GM18502 (cell line): ENCODE measurements around the gene ZSCAN23.
"Not testable (repeated sequence)": the region's sequence is repeated elsewhere in the genome, so short reads cannot be mapped to it uniquely, and the experiment has no call there.

ENCODE experiments used
- ATAC-seq: cut with Tn5 transposase; IDR thresholded peaks from one replicate; pipeline ENCODE4 v1.9.1; 2021; ENCODE audit warnings: mild to moderate bottlenecking; ENCODE audit not compliant: unreplicated experiment, poor library complexity

ZSCAN23 gene

DNA sequence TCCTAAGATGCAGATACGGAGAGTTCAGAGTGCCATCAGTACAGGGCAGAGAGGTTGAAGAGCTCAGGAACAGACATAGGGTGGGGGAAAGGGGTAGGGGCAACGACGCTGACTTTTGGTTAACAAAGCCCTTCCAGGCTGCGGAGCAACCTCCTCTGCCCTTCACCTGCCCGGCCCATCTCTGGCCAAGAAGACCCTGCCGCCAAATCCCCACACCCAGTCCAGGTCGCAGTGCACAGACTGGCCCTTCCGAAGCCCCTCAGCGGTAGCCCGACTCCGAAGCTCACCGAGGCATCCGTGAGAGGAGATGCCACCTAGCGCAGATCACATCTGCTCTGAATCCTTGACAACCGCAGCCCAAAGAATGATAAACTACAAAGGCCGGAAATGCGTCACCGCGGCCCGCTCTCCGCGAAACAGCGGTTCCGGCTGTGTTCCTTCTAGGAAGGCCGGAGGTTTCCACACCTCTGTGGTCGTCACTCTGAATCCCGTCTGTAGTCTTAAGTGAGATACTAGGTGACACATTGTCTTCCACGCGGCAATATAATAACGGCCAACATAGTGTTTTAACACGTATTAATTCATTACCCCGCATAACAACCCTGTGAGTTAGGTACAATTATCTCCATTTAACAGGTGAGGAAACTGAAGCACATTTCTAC is at the start of gene ZSCAN23:
ZSCAN23 (minus strand) TSS at position 380 of the 662 bp plus-strand sequence. CDS start 7,225 bp downstream, outside the sequence.
- ATAC-seq: peak; percentile 97

GRCh38 chr6:28491984-28492317 is 48.7 kb upstream of the ZSCAN23 start:
- ATAC-seq: no peak

GRCh38 chr6:28490205-28490890 is 47.1 kb upstream of the ZSCAN23 start:
- no peak for ATAC-seq

DNA sequence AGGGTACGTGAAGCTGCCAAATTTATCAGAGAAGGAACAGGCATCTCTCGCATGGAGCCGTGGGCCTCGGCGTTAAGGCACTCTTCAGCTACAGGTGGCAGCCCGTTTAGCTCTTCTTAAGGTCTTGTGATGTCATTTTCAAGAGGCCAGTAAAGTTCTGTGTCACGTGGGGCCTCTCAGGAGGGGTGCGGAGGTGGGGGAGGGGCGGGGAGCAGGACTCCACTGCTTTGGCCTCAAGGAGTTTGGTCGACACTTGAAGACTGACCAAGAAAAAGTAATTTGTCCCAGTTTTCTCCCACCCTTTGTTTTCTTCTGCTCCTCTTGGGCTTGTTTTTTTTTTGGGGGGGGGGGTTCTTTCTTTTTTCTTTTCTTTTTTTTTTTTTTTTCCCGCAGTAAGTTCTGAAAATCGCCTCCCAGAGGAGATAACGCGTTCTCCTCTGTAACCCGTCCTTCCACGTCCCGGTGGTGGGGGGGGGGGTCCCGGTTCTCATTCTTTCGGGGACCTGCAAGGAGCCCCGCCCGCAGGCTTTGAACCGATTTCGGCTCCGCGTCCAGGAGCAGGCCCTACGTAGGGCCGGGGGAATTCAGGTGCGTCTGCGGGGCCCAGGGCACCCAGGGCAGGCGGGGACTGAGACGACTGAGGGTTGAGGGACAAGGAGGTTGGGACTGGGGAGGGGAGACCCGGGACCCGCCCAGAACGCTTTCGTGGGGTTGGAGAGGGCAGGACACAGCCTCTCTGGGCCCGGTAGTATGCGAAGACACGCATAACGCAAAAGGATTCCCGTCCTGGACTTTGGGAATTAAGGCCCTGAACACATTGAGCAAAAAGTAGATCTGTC is 46.3 kb upstream of the ZSCAN23 start:
- ATAC-seq: peak; percentile 55

DNA sequence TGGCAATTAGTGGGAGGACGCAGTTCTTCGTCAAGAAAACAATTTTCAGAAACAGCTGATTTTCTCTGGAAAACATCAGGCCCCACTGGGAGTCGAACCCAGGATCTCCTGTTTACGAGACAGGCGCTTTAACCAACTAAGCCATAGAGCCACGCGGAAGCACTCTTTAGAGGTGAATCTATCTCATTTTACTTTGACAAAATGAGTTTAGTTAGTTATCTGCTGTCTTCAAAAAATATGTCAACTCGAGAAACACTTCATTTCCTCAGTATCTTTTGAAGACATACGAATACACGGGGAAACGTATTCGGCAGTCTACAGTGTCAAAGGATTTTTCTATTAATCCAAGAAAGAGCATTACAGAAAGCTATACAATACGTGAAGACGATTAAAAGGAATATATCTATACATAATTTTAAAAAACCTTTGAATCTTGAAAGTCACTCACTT is 45.6 kb upstream of the ZSCAN23 start:
- no peak for ATAC-seq

DNA sequence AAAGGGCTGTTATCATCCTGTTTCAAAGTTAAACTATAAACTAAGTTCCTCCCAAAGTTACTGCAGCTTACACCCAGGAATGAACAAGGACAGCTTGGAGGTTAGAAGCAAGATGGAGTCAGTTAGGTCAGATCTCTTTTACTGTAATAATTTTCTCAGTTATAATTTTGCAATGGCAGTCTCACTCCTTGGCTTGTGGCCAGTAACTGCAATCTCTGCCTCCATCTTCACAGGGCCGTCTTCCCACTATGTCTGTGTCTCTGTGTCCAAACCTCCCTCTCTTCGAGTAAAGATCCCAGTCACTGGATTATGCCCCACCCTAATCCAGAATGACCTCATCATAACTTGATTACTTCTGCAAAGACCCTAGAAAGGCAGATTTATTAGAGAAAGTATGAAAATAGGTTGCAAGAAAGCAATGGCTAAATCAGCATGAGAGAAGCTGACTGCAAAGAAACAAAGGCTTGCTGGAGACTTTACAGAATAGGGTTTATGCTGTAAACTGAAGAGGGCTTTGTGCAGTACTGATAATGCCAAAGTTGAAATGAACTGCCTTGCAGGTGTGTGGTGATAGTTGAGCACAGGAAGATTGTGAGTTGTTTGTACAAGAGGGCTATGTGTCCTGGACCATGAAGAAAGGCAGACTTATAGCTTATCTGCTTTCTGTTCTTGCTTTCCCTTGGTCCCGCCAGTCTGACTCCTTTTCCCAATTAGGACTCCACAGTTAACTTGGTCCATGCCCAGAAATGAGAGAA is 43.9 kb upstream of the ZSCAN23 start:
- ATAC-seq: no peak

DNA sequence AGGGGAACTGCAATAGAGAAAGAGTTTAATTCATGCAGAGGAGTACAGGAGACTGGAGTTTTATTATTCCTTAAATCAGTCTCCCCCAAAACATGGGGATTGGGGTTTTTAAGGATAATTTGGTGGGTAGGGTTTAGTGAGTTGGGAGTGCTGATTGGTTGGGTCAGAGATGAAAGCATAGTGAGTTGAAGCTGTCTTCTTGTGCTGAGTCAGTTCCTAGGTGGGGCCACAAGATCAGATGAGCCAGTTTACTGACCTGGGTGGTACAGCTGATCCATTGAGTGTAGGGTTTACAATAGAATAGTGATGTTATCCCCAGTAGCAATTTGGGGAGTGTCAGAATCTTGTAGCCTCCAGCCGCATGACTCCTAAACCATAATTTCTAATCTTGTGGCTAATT is 43.2 kb upstream of the ZSCAN23 start:
- ATAC-seq: no peak

DNA sequence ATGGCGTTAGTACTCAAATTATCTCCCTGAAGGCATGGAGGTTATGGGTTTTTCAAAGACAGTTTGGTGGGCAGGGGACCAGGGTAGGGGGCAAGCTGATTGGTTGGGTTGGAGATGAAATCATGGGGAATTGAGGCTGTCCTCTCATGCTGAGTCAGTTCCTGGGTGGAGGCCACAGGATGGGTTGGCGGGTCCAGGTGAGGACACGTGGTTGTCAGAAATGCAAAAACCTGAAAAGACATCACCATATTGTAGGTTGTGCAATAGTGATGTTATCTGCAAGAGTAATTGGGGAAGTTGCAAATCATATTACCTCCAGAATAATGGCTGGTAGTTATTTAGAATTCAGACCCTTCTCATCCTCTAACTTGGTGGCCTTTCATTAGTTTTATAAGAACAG is 42.2 kb upstream of the ZSCAN23 start:
- no peak for ATAC-seq

- ATAC-seq: no peak
Observed at GRCh38 chr6:28480253-28480932, 37.1 kb upstream of the ZSCAN23 start.

GRCh38 chr6:28478518-28478917 is 35.2 kb upstream of the ZSCAN23 start:
- no peak for ATAC-seq

- ATAC-seq: no peak
Observed at GRCh38 chr6:28474441-28475219, 31.3 kb upstream of the ZSCAN23 start.

DNA sequence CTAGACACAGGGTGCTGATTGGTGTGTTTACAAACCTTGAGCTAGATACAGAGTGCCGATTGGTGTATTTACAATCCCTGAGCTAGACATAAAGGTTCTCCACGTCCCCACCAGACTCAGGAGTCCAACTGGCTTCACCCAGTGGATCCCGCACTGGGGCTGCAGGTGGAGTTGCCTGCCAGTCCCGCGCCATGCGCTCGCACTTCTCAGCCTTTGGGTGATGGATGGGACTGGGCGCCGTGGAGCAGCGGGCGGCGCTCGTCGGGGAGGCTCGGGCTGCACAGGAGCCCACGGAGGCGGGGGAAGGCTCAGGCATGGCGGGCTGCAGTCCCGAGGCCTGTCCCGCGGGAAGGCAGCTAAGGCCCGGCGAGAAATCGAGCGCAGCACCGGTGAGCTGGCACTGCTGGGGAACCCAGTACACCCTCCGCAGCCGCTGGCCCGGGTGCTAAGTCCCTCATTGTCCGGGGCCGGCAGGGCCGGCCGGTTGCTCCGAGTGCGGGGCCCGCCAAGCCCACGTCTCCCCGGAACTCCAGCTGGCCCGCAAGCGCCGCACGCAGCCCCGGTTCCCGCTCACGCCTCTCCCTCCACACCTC is 26.0 kb upstream of the ZSCAN23 start:
- ATAC-seq: not testable (repeated sequence)

GRCh38 chr6:28468056-28468455 is 24.8 kb upstream of the ZSCAN23 start:
- ATAC-seq: no peak

DNA sequence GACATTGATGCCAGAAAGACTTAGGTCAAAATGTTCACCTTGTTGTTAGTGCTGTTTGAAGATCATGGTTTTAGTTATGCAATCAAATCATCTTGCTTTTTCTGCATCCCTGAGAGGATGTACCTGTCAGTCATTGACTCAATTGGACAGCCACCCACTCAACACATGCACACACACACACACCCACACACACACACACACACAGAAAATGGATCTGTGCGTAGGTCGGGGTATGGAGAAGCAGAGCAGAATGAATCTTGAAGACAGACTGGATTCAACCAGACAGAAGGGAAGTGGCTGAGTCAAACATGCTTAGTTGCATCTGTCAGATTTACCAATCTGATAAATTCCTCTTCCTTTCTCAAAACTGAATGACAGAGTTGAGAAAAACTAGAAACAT is 19.1 kb upstream of the ZSCAN23 start:
- ATAC-seq: no peak

- ATAC-seq: no peak
Observed at GRCh38 chr6:28458568-28458967, 15.3 kb upstream of the ZSCAN23 start.

GRCh38 chr6:28449056-28449455 is 5.8 kb upstream of the ZSCAN23 start:
- no peak for ATAC-seq

GRCh38 chr6:28447512-28447906 is 4.2 kb upstream of the ZSCAN23 start:
- not testable (repeated sequence) for ATAC-seq

DNA sequence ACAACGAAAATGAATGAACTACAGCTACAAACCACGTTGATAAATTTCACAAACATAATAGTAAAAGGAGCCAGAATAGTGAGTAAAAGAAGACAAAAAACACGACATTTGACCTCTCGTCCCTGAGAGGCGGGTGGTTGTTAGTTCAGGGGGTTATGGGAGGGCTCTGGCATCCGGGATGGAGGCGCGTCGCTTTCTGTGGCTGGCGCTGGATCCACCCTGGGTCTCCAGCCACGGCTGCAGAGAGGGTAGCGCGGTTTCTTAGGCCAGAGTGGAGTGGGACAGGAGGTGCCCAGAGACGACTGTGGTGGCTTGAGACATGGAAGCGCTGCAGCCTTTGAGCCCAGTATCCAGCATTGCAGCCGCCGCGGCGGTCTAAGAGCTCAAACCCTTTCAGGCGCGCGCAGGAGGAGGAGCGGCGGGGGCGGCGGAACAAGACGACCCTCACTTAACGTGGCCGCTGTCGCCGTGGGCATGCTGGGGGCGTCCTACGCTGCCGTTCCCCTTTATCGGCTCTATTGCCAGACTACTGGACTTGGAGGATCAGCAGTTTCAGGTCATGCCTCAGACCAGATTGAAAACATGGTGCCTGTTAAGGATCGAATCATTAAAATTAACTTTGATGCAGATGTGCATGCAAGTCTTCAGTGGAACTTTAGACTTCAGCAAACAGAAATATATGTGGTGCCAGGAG is 3.7 kb upstream of the ZSCAN23 start:
- ATAC-seq: no peak
